ENCODE measurements around the gene CELA3B. TPM values are rescaled to one million over a fixed set of nuclear protein-coding genes. Genes with fewer than 3 reads are reported as not detected.

CELA3B gene
- total RNA-seq, 2 donors from 2014 or later, result not detected

DNA sequence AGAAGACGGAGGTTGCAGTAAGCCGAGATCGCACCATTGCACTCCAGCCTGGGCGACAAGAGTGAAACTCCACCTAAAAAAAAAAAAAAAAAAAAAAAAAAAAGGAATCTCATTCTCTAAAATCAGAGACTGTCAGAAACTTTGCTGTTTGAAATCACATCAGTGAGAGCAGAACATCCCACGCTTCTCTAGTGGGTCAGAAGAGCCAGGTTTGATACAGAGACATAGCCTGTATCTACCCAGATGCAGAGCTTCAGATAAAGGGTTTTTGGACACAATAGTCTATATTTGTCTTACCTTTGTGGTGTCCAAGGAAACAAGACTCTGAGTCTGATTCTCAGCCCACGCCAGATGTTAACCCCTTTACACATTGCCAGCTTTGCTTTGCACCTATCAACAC, 44.2 kb downstream of the CELA3B start:
- Histone ChIP-seq H3K36me3 (no peaks in the 10 kb centered on the region), H3K4me1 (replicated peaks) (no peaks in the 10 kb centered on the region), H3K9me3 (no peaks in the 10 kb centered on the region), H3K4me3 (no peak overlapping the region), H3K27ac (no peak overlapping the region), H3K27me3 (replicated peaks; ENCODE audit: insufficient read depth) (no peaks in the 10 kb centered on the region)
- TF ChIP-seq POLR2A (IDR thresholded peaks at IDR 0.05) (no peak), POLR2AphosphoS5 (IDR thresholded peaks at IDR 0.05) (no peak)
- TF ChIP-seq, protein P1, sequence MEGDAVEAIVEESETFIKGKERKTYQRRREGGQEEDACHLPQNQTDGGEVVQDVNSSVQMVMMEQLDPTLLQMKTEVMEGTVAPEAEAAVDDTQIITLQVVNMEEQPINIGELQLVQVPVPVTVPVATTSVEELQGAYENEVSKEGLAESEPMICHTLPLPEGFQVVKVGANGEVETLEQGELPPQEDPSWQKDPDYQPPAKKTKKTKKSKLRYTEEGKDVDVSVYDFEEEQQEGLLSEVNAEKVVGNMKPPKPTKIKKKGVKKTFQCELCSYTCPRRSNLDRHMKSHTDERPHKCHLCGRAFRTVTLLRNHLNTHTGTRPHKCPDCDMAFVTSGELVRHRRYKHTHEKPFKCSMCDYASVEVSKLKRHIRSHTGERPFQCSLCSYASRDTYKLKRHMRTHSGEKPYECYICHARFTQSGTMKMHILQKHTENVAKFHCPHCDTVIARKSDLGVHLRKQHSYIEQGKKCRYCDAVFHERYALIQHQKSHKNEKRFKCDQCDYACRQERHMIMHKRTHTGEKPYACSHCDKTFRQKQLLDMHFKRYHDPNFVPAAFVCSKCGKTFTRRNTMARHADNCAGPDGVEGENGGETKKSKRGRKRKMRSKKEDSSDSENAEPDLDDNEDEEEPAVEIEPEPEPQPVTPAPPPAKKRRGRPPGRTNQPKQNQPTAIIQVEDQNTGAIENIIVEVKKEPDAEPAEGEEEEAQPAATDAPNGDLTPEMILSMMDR (IDR thresholded peaks at IDR 0.05), result no peak
- WGBS, result 84% methylated on average over 6 of the region's 6 CpGs
- no peak for DNase-seq (ENCODE audit: low spot score)
- intact Hi-C loops (cut with DNase I), result no loop called here

DNA sequence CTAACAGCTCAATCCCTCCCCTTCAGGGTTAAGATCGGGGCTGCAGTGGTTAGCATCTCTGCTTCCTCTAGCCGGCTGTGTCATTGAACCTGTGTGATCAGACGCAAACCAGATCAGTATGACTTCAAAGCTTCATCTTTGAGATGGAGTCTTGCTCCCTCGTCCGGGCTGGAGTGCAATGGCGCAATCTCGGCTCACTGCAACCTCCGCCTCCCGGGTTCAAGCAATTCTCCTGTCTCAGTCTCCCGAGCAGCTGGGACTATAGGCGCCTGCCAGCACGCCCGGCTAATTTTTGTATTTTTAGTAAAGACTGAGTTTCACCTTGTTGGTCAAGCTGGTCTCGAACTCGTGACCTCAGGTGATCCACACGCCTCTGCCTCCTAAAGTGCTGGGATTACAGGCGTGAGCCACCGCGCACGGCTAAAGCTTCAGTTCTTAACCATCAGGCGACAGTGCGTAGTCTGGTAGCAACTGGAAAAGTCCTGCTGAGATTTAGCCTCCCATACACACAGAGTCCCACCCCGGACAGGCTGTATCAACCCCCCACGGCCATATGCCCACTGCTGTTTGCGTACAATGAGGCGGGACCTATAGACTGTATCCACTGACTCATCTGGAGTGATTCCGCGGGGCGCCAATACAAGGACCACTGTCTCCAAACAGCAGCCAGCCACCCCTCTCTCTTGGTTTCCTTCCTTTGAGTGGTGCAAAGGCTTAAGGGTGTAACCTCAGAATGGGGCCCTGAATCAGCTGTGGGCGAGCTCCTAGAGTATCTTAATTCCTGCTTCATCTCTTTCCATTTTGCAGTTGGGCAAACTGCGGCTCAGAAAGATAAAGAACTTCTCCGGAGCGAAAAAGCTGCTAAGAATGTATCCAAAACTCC, 47.9 kb downstream of the CELA3B start:
- Histone ChIP-seq H3K36me3 (no peaks in the 10 kb centered on the region), H3K27ac (peak overlapping the region; percentile 96 to 99), H3K4me3 (peak overlapping the region; percentile 90 to 99), H3K27me3 (replicated peaks; ENCODE audit: insufficient read depth) (no peaks in the 10 kb centered on the region), H3K9me3 (no peaks in the 10 kb centered on the region), H3K4me1 (replicated peaks) (no peaks in the 10 kb centered on the region)
- peak; percentile 27 for DNase-seq (ENCODE audit: low spot score)
- TF ChIP-seq POLR2AphosphoS5 (IDR thresholded peaks at IDR 0.05) (no peak), POLR2A (IDR thresholded peaks at IDR 0.05) (no peak)
- TF ChIP-seq, protein P1 (IDR thresholded peaks at IDR 0.05), result no peak
- intact Hi-C loops (cut with DNase I), result no loop called here
- 14% methylated on average over 33 of the region's 33 CpGs for WGBS

DNA sequence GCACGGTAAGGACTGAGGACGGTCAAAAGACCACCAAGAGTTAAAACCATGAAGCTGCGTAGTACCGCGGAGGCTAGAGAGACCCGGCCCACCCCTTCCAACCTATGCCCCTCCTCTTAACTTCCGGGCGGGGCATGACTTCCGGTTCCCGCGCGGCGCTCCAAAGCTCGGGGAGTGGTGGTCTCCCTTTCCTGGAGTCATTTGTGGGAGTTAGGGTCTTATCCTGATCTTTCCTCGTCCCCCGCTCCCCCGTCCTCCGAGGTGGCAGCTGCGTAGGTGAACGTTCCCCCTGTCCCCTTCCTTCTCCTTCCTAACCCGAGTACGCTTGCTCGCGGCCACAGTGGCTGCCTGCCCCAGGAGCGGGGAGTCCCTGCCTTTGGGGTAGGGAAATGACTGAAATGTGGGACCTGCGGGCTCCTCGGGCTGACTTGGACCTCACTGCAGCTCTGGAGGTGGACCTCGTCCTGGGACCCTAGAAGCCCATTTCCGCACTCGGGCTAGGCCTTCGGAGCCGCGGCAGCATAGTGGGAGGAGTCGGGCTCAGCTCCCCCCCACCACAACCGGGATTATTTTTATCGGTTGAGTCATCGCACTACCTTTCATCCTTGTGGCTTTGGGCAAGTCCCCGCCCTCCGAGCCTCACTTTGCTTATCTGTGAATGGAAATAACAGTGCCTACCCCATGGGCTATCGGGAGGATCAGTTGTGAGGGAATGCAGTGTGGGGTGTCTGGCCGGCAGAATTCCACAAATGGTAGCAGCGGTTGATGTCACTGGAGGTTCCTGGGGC, 48.7 kb downstream of the CELA3B start:
- no peaks in the 10 kb centered on the region for H3K27me3 ChIP-seq (replicated peaks; ENCODE audit: insufficient read depth)
- H3K27ac ChIP-seq, result peak overlapping the region; percentile 96 to 99
- under 1% methylated on average over 42 of the region's 42 CpGs for WGBS
- H3K4me1 ChIP-seq (replicated peaks), result no peaks in the 10 kb centered on the region
- intact Hi-C loops (cut with DNase I), result no loop called here
- no peaks in the 10 kb centered on the region for H3K9me3 ChIP-seq
- no peaks in the 10 kb centered on the region for H3K36me3 ChIP-seq
- TF ChIP-seq POLR2AphosphoS5 (IDR thresholded peaks at IDR 0.05) (peak; percentile 95), POLR2A (IDR thresholded peaks at IDR 0.05) (peak; percentile 66)
- TF ChIP-seq, protein P1 (IDR thresholded peaks at IDR 0.05), result peak in 1 of 4 experiments; percentile 8
- H3K4me3 ChIP-seq, result peak overlapping the region; percentile 90 to 99
- DNase-seq (ENCODE audit: low spot score), result peak; percentile 87

DNA sequence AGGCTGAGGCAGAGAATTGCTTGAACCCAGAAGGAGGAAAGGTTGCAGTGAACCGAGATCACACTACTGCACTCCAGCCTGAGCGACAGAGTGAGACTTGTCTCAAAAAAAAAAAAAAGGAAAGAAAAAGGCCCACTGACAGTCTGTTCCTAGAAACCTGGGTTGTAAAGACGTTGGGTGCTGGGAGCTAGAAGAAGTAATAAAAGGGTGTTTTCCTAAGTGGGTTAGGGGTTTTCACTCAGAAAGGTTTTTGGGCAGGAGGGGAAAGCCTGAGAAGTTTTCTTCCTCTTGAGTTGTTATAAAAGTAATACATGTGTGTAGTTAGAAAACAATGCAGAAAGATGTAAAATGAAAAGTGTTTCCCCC, 50.1 kb downstream of the CELA3B start:
- no peak overlapping the region for H3K27ac ChIP-seq
- H3K4me1 ChIP-seq (replicated peaks), result no peaks in the 10 kb centered on the region
- DNase-seq (ENCODE audit: low spot score), result no peak
- WGBS, result 82% methylated on average over 3 of the region's 3 CpGs
- H3K9me3 ChIP-seq, result no peaks in the 10 kb centered on the region
- no peak overlapping the region for H3K4me3 ChIP-seq
- TF ChIP-seq POLR2A (IDR thresholded peaks at IDR 0.05) (no peak), POLR2AphosphoS5 (IDR thresholded peaks at IDR 0.05) (no peak)
- TF ChIP-seq, protein P1 (IDR thresholded peaks at IDR 0.05), result no peak
- no peaks in the 10 kb centered on the region for H3K27me3 ChIP-seq (replicated peaks; ENCODE audit: insufficient read depth)
- H3K36me3 ChIP-seq, result no peaks in the 10 kb centered on the region
- intact Hi-C loops (cut with DNase I), result no loop called here

Measured in prostate gland (tissue), 2 donors.